OCI-M2 (cell line): Measurements from ENCODE around the gene RPN2.

ENCODE experiments used
- DNase-seq: peaks from one replicate; lab custom pipeline; 2025; ENCODE audit not compliant: unreplicated experiment; lab: John Stamatoyannopoulos, UW

The RPN2 gene

DNA sequence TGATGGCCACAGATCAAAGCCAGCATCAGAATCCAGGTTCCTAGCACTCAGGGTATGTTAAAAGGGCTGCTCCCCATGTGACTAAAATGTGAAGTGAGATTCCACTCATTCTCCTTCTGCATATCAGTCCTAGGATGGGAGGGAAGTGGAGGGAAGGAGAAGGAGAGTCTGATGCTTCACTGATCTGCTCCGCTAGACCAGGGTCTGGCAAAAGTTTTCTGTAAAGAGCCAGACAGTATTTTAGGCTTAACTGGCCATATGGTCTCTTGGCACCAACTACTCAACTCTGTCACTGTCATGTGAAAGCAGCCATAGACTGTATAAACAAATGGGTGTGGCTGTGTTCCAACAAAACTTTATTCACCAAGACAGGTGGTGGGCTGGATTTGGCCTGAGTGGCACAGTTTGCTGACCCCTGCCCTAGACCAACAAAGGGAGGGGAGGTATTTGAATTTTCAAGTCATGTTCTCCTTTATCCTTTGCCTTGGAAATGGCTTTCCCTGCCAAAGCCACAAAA lies 59.9 kb downstream of the RPN2 start:
- no peak for DNase-seq

- DNase-seq = no peak
Observed at GRCh38 chr20:37240337-37241067, 61.4 kb downstream of the RPN2 start.

DNA sequence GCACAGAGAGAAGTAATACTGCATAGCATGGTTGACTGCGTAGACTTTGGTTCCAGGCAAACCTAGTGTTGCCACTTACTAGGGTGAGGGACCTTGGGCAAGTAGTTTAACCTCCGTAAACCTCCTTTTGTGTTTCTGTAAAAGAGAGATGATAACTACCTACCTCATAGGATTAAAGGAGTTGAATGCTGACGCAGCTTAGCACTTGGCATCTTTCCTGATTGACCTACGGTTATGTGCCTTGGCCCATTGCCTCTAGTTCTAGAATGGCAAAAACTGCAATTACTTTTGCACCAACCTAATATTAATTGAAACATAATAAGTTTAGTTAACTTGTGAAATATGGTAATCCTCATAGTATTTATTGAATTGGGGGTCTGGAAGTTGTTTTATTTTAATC lies 63.4 kb downstream of the RPN2 start:
- DNase-seq = no peak

- DNase-seq = no peak
Observed at GRCh38 chr20:37243076-37243936, 64.2 kb downstream of the RPN2 start.

GRCh38 chr20:37243937-37244571 lies 64.9 kb downstream of the RPN2 start:
- no peak for DNase-seq

DNA sequence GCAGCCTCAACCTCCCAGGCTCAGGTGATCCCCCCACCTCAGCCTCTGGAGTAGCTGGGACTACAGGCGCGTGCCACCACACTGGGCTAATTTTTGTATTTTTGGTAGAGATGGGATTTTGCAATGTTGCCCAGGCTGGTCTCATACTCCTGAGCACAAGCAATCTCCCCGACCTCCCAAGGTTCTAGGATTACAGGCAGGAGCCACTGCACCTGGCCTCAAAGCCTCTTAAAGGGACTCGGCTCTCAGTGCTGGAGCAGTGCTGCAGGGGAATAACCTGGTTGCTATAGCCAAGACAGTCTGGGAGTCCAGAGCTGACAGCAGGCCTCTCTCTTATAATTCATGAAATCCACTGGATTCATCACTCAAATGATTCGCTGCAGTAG lies 65.4 kb downstream of the RPN2 start:
- DNase-seq = no peak

GRCh38 chr20:37245216-37246150 lies 66.4 kb downstream of the RPN2 start:
- DNase-seq = no peak

DNA sequence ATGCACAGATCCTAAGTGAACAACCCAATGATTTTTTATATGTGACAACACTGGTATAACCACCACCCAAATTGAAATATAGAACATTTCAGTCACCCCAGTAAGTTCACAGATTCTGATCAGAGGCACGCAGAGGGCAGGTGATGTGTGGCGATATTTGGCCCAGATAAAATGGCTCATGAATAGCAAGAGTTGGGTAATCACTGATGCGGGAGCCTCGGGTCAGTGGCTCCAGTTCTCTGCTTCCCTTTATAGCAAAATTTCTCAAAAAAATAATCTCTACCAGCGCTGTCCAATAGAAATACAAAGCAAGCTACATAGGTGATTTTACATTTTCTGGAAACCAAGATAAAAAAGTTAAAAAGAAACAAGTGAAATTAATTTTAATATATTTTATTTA lies 67.6 kb downstream of the RPN2 start:
- DNase-seq = no peak

DNA sequence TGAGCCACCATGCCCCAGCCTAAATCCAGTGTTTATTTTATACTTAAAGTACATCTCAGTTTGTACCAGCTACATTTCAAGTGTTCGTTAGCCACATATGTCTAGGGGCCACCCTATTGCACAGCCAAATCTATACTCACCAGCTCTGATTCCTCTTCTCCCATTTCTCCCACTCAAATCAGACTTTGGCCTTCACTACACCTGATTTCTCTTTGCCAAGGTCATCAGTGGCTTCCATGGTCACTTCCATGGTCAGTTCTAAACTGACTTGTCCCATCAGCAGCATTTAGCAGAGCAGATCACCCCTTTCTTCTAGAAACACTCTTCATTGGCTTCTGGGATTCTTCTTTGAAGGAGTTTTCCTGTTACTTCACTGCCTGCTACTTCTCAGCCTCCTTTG lies 68.4 kb downstream of the RPN2 start:
- DNase-seq = no peak

GRCh38 chr20:37249304-37249703 lies 70.2 kb downstream of the RPN2 start:
- no peak for DNase-seq

- no peak for DNase-seq
Observed at GRCh38 chr20:37251825-37252477, 72.8 kb downstream of the RPN2 start.

- DNase-seq = no peak
Observed at GRCh38 chr20:37253087-37253486, 74.0 kb downstream of the RPN2 start.

- no peak for DNase-seq
Observed at GRCh38 chr20:37254114-37254878, 75.2 kb downstream of the RPN2 start.

DNA sequence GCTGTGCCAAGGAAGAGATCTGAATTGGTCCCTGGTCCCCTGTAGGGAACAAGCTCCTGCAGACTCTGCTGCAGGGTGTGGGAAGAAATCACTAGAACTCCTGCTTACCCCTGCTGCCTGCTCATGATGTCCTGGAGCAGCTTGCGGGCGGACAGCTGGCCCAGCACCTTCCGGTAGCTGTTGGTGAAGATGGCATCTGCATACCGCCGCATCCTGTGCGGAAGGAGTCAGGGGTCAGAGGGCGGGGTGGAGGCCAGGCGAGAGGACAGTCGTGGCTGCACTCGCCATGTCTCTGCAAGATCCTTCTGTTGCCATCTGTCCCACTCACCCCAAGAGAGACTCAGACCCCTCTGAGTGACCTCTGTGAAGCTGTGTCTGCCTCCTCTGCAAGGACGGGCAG lies 77.2 kb downstream of the RPN2 start:
- no peak for DNase-seq

DNA sequence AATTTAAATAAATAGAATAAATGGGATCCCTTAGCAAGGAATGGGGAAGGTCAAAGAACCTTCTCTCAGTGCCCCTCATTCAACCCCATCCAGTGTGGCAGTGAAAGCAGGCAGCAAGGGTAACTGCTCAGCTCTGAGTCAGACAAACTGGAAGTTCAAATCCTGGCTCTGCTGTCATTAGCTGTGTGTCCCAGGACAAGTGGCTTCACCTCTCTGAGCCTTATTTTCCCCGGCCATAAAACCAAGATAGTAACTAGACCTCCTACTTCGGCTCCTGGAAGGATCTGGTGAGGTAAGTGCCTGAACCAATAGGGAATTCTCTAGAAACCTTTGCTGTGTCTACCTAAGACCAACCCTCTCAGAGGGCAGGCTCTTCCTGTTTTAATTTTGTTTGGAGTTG lies 78.4 kb downstream of the RPN2 start:
- no peak for DNase-seq

- DNase-seq = no peak
Observed at GRCh38 chr20:37257988-37258387, 78.9 kb downstream of the RPN2 start.

GRCh38 chr20:37259031-37259430 lies 79.9 kb downstream of the RPN2 start:
- DNase-seq = no peak

GRCh38 chr20:37259865-37260264 lies 80.7 kb downstream of the RPN2 start:
- DNase-seq = no peak

DNA sequence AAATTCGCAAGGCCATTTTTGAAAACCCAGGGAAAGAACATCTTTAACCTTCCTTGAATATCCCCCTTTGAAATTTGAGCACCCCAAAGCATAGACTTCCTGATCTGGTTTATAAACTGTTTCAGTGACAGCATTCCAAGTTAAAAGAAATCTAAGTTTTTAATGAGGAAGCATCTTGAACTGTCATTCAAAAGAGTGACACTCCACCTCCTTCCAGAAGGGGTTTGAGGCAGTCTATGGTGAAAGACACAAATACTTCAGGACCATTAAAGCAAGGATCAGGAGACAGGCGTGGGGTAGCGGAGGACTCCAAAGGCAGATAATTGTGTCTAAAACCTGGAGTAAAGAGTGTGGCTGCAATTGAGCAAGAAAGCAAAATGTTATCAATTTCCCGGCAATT lies 81.8 kb downstream of the RPN2 start:
- DNase-seq = no peak
